Activated gamma-delta T cell (primary cell): Measurements from ENCODE around the gene OR10H1.
"Not testable (repeated sequence)": the region's sequence is repeated elsewhere in the genome, so short reads cannot be mapped to it uniquely, and the experiment has no call there.

Source experiments
- DNase-seq: peaks from one replicate; lab custom pipeline; 2025; lab: John Stamatoyannopoulos, UW

OR10H1 gene

GRCh38 chr19:15828611-15829305 is 13.3 kb upstream of the OR10H1 start:
- DNase-seq = not testable (repeated sequence)

- no peak for DNase-seq
Measured at GRCh38 chr19:15828121-15828610, 12.7 kb upstream of the OR10H1 start.

GRCh38 chr19:15825753-15826152 is 10.3 kb upstream of the OR10H1 start:
- DNase-seq = no peak

- DNase-seq = no peak
Measured at GRCh38 chr19:15820646-15821045, 5.2 kb upstream of the OR10H1 start.

- DNase-seq = no peak
Measured at GRCh38 chr19:15813916-15814315, 1.5 kb downstream of the OR10H1 start.

- no peak for DNase-seq
Measured at GRCh38 chr19:15812060-15812722, 3.3 kb downstream of the OR10H1 start.

- no peak for DNase-seq
Measured at GRCh38 chr19:15811476-15811875, 4.0 kb downstream of the OR10H1 start.

GRCh38 chr19:15810335-15810734 is 5.1 kb downstream of the OR10H1 start:
- no peak for DNase-seq

- not testable (repeated sequence) for DNase-seq
Measured at GRCh38 chr19:15794279-15794678, 21.2 kb downstream of the OR10H1 start.

GRCh38 chr19:15790096-15790495 is 25.4 kb downstream of the OR10H1 start:
- no peak for DNase-seq

GRCh38 chr19:15788594-15789270 is 26.7 kb downstream of the OR10H1 start:
- no peak for DNase-seq

- DNase-seq = no peak
Measured at GRCh38 chr19:15787611-15788155, 27.8 kb downstream of the OR10H1 start, which contains the start of gene OR10H5. OR10H5 (plus strand) TSS chr19:15787661; CDS start chr19:15794049, 6,388 bp downstream.

- not testable (repeated sequence) for DNase-seq
Measured at GRCh38 chr19:15782896-15783295, 32.6 kb downstream of the OR10H1 start.

- DNase-seq = no peak
Measured at GRCh38 chr19:15782211-15782610, 33.3 kb downstream of the OR10H1 start.

- DNase-seq = no peak
Measured at GRCh38 chr19:15781661-15782060, 33.8 kb downstream of the OR10H1 start.

GRCh38 chr19:15780610-15781418 is 34.6 kb downstream of the OR10H1 start:
- no peak for DNase-seq

- no peak for DNase-seq
Measured at GRCh38 chr19:15779756-15780476, 35.5 kb downstream of the OR10H1 start.

- no peak for DNase-seq
Measured at GRCh38 chr19:15776991-15777970, 38.2 kb downstream of the OR10H1 start.

GRCh38 chr19:15776264-15776663 is 39.2 kb downstream of the OR10H1 start:
- DNase-seq = no peak

- DNase-seq = no peak
Measured at GRCh38 chr19:15775249-15775648, 40.2 kb downstream of the OR10H1 start.
